HG02943 (cell line): ENCODE results near the gene ROPN1.
"Not testable (repeated sequence)": the region's sequence is repeated elsewhere in the genome, so short reads cannot be mapped to it uniquely, and the experiment has no call there.

Experiments used
- ATAC-seq: cut with Tn5 transposase; IDR thresholded peaks from one replicate; pipeline ENCODE4 v1.9.1; 2021; ENCODE audit warnings: mild to moderate bottlenecking, low read depth, moderate library complexity; ENCODE audit not compliant: unreplicated experiment

ROPN1 gene

DNA sequence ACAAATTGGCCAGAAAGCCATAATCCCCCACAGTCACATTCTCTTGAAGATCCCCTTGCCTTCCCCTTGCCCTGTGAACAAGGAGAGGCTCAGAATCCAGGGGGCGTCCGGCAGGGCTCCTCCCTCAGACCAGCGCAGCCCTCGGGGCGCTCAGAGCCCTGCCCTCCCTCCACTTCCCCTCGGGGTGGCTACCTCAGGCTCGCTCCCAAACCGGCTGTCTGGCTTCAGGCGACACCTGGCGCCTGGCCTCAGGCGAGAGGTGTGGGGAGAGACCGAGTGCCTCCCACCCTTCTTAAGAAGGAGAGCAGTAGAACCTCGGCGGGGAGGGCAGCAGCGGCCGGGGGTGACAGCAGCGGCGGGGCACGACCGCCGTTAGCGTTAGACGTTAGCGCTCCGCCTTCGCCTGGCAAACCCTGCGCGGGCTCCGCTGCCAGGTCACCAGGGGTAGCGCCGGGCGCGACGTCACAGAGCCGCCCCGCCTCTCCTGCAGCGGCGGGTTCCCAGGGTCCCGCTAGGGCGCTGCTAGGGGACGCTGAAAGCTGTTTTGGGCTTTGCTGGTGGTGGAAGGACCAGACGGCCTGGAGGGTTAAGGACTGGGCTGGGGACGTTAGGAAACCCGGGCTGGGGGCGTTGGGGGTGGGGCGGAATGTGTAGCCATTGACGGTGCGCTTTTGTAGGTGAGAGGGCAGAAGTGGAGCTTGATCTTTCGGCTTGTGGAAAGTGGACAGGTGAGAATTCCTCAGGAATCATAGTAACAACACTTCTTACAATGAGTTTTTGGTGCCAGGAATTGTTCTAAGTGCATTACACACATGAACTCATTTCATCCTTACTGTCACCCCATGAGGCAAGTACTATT, at the start of gene ROPN1:
ROPN1 (minus strand) TSS at position 395 of the 859 bp plus-strand sequence. CDS start 11,643 bp downstream, outside the sequence.
- not testable (repeated sequence) for ATAC-seq

DNA sequence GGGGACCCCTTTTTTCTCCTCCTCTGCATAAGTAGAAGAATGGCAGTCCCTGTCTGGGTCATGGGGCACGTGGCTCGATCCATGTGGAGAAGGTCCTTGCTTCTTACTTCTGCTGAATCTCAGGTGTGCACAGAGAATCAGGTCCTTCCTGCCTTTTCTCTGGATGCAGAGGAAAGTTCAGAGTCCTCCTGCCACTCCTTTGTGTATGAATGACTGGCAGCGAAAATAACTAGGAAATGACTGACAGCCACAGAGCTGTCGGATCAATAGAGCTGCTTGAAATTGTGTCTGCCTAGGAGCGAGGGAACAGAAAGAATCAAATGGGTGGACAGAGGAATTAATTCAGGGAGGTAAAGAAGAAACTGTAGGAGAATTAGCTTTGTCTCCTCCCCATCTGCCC, 49.6 kb upstream of the ROPN1 start:
- no peak for ATAC-seq

DNA sequence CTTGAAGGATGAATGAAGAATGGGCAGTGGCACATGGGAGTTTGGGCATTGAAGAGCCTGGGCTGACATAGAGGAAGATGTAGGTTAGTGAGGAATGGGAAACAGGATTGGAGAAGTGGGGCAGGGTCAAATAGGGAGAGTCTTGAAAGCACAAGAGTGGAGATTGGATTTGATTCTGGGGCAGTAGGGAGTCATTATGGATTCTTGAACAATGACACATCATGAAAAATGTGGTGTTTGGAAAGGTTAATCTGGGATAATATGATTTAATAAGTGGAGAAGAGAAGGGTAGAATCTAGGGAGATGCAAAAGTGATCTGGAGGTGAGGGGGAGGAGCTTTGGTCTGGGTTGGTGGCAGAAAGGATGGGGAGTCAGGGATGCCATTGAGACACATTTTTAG, 45.4 kb upstream of the ROPN1 start:
- ATAC-seq = no peak

DNA sequence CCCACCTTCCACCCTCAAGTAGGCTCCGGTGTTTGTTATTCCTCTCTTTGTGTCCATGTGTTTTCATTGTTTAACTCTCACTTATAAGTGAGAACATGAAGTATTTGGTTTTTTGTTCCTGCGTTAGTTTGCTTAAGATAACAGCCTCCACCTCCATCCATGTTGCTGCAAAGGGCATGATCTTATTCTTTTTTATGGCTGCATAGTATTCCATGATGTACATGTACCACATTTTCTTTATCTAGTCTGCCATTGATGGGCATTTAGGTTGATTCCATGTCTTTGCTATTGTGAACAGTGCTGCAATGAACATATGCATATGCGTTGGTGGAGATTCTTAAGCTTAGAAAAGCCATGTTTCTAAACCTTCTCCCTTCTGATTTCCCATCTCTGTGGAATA, 44.3 kb upstream of the ROPN1 start:
- ATAC-seq = not testable (repeated sequence)

DNA sequence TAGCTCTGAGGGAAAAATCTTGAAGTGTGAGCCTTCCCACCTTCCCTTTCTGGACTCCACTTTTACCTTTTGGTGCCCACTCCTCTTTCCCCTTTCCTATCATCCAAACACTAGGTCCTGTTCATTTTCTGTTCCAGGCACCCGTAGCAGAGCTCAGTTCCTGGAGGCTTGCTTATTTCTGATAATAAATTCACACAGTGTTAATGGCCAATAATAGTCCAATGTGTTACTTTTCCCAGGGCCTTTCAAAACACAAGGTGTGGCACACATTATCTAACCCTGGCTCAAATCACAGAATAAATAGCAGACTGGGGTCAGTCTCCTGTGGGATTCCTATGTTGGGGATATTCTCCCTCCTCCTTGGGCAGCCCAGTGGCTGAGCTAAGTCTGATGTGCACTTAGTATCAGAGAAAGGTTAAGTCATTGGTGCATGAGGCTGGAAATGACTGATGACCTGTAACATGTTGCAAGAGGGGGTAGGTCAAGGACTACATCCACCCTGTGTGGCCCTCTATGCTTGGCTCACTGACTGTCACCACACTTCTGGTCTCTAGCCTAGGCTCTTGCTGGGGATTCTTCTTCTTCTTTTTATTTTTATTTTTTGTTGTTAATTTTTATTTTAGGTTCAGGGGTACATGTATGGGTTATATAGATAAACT, 43.7 kb upstream of the ROPN1 start:
- no peak for ATAC-seq

DNA sequence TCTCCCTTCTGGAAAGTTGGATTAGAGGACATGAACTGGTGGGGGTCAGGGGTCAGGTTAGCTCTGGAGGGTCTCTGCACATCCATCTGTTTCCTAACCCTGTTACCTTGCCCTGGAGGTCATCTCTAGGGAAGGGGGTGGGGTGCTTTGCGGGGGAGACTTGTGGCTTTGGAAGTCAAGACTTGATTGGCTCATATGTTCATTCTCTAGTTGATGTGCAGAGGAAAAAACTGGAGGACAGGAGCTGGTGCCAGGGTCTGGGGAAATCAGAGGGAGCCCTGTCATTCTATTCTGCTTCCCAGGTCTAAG, 42.9 kb upstream of the ROPN1 start:
- ATAC-seq = no peak

DNA sequence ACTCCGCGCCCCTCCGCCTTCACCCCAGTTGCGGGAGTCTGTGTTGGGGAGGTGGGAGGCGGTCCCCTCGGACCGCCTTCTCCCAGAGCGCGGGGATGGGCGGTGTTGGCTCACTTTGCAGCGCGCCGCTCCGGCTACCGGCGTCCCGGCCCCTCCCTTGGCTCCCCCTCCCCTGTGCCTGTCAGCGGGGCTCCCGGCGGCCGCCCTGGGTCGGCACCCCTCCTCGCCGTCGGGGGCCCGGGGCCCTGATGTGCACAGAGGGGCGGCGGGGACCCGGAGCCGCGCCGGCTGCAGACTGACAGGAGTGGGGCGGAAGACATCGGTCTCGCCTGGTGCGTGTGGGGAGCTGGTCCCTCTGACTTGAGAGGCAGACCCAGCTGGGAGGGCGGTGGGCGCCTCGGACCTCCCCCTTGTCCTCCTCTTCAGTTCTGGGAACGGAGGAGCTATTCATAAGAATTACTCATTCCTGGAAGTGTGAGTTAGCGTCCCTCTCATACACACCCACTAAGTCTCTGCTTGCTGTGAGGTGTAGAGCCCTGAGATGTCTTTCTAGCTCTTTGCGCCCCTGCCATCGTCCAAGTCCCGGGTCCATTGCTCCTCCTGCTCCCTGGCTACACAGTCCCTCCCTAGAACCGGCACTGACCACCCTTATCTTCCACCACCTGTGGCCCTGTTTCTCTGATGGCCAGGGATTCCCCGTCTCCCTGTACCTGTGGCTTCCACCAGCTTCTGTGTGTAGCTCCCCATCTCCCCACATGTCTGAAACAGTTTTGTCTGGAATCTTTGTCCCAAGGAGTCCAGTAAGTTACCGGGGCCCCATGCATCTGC, 42.3 kb upstream of the ROPN1 start:
- ATAC-seq = no peak

DNA sequence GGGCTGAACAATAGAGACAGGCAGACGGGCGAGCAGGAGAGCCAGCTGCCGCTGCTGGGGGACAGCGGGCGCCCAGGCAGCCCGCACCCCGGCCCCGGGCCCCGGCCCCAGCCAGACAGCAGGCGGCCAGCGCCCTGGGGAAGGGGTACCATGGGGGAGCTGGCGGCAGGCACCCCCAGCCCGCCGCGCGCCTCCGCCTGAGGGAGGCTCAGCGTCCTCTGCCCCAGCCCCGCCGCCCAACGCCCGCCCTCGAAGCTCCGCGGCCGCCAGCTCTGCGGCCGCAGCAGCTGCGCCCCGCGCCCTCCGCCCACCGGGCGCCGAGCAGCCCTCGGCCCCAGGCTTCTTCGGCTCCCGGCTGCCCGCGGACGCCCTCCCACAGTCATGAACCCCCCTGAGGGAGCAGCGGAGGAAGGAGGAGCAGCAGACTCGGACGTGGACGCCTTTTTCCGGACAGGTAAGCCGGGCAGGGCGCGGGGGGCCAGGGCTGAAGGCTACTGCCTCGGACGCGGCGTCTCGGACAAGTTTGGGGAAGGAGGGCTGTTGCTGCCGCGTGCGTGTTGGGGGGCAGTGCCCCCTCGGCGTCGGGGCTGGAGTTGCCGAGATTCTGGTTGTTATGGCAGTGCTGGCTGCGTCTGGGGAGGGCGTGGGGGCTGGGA, 41.6 kb upstream of the ROPN1 start, which contains the start of gene KALRN:
KALRN (plus strand) TSS at position 10 of the 656 bp plus-strand sequence.
- ATAC-seq = peak; percentile 18

DNA sequence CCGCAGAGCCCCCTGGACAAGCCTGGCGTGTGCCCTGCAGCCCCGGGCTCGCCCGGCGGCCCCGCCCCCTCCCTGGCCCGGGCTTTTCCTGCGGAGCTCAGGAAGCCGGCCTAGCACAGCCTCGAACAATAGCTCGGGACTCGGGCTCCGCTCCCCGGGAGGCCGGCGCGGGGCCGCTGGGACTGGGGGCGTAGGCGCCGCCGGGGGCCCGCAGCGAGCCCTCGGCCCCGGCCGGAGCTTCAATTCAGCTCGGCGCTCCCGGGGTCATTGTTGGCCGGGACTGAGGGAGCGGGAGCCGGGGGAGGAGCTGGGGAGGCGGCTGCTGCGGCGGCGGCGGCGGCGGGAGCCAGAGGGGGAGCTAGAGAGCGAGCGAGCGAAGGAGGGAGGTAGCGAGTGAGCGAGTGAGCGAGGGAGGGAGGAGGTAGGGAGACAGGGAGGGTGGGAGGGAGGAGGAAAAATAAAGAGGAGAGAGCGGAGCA, 41.0 kb upstream of the ROPN1 start:
- peak; percentile 93 for ATAC-seq

DNA sequence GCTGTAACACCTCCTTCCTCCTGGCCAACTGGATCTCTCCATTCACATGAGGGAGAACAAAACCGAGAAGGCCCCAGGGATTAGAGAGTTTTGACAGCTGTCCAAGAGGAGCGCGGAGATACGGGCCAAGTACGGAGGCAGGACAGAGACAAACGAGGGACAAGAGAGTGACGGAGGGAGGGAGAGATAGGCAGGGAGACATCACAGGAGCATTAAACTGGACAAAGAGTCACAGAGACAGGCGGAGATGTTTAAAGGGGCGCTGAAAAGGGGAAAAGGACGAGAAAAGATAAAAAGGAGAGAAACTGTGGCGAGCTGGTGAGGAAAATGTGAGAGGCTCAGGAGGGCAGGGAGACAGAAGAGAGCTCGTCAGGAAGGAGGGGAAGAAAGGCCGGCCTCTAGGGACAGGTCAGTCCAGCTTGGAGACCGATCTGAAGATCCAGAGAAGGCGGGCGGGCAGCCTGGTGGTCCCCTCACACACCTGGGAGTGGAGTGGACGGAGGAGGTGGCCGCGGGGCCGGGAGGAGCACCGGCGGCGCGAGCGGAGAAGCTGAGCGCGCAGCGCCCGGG, 40.5 kb upstream of the ROPN1 start:
- no peak for ATAC-seq

DNA sequence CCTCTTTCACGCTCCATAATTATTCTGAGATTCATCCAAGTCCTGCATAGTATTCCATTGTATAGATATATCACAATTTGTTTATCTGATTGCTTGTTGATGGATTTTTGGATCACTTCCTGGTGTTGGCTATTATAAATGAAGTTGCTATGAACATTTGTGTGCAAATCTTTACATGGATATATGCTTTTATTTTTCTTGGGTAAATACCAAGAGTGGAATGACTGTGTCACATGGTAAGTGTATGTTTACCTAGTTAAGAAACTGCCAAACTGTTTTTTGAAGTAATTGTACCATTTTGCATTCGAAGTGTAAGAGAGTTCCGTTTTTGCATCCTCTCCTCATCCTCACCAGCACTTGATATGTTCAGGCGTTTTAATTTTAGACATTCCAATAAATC, 34.6 kb upstream of the ROPN1 start:
- no peak for ATAC-seq

DNA sequence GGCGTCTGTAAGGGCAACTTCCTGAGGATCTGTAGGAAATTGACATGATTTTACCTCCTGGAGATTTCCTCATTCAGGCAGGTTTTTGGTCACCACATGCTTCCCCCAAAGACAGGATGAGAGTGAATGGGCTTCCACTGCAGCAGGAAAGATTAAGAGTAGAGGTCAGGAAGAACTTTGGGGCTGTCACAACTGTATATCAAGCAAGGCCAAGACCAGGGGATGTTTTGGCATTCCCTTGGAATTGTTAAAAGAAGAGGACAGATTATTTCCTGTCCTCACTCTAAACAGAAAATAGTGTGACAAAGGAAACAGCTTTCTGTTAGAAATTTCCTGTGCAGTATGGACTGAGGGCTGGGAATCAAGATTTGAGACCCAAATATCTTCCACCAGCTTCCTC, 31.6 kb upstream of the ROPN1 start:
- not testable (repeated sequence) for ATAC-seq

DNA sequence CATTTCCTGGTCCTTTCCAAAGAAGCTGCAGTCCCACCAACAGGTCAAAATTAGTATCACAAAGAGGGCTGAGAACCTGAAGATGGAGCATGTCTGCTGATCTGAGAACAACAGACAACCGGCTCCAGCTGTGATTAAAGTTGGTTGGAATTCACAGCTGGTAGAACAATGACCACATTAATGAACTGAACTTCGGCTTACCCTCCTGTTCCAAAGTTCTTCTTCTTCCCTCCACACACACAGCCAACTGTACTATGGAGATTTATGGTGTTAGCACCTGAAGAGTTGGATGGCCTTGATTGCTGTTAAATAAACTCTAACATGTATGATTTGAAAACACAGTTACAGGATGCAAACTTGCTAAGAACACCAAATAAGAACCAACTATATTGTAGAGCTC, 27.4 kb upstream of the ROPN1 start:
- ATAC-seq = no peak

DNA sequence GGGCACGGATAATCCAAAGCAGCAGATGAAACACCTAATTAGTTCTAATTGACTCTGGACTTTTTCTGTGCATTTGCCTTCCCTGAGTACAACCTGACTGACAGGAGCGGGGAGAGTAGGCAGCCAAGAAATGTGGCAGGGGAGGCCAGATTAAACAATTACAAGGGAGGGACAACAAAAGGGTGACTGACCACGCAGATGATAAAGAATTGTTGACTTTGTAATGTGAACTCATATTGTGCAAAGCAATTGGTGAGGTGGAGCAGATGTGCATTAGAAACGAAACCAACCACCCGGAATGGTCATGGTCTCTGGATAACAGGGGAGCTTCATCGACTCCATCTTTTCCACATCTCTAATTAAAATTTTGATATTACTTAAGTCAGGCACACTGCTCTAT, 25.6 kb upstream of the ROPN1 start:
- not testable (repeated sequence) for ATAC-seq

DNA sequence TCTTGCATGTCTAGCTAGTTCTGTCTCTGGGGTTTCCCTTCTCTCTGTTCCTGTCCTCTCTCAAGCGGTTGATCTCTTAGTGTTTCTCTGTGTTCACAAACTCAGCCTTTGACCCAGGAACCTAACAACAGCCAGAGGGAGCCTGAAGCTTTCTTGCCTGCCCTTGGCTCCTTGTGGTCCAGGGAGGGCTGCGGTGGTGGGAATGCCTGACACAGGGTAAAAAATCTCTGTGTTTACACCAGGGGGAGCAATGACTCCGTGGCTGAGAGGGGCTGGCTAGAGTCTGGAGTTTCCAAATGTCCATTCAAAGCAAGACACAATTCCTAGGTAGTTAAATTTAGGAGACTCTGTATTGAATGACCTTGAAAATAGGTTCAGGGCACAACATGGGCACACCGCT, 24.6 kb upstream of the ROPN1 start:
- not testable (repeated sequence) for ATAC-seq

DNA sequence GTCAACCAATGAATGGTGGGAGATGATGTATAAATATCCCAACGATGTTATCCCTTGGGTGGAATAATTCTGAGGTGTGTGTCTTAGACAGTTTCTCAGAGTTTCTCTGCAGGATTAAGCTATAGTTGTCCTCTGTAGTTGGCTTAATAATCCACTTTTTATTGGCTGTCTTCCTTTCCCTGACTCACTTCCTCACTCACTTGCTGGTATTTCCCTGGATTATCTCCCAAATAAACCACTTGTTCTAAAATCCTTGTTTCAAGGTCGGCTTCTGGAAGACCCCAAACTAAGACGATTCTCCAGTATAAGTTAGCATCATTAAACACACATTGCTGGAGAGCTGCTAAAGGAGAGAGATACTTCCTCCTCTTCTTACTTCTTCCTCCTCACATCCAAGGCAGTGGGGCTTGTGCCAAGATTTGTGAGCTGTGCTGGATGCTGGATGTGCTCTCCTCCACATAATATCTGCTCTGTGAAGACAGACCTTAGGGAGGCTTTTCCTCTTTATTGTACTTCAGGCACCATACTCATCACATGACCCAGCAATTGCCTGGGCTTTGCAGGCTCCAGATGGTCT, 22.5 kb upstream of the ROPN1 start:
- no peak for ATAC-seq

DNA sequence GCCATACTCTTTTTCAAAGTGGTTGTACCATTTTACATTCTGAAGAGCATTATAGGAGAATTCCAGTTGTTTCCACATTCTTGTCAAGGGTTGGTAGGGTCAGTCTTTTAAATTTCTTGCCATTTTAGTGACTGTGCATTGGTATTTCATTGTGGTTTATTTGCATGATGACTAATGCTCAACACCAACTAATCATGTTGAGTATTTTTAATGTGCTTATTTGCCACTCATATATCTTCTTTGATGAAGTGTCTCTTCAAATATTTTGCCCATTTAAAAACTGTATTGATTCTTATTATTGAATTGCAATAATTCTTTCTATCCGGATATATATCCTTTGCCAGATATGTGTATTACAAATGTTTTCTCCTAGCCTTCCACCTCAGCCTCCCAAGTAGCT, 16.4 kb upstream of the ROPN1 start:
- not testable (repeated sequence) for ATAC-seq

DNA sequence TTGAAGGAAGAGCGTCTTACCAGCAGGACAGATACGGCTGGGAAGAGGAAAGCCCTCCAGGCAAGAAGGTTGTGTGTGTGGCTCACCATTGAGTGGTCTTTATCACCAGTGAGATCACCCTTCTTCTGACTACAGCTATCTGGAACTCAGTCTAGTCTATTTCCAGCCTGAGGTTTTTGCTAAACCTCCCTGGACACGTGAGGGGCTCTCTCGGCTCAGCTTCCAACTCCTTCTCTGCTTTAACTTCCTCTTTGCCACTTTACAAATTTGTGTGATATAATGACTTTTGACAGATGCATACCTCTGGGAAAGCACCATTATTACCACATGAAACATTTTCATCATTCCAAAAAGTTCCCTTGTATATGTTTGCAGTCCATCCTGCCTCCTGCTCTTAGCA, 15.3 kb upstream of the ROPN1 start:
- ATAC-seq = no peak

DNA sequence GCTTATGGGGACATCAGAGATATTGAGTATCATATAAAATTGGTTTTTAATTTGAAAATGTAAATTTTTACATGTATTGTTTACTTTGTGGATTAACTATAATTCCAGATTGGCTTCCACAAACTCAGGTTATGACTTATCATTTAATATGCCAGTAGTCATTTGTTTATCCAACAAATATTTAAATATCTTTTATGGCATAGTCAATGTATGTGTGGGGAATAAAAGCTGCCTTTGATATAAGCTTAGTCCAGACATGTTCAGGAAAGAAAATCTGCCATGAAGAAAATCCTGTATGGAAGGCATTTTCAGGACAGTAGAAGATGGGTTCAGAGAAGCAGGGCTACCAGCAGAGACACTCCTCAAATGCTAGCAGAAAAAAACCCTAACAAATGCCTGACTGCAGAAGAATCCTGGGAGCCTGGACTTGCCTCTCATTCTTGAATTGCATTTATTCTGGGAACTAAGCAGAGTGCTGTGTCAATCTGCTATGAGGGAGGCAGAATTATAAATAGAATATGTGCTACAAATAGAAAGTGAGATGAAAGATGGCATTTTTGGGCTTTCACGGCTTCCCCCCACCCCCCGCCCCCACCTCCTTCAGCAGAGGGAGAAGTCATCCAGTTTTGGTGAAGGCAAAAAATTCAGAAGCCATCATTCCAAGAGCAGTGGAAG, 10.6 kb upstream of the ROPN1 start:
- not testable (repeated sequence) for ATAC-seq
